Activated CD4-positive, alpha-beta T cell treated with anti-CD3 and anti-CD28 coated beads for 36 hours (primary cell): Measurements from ENCODE around the gene SGCA. TPM values are rescaled to one million over a fixed set of nuclear protein-coding genes. Genes with fewer than 3 reads are reported as not detected.

Experiments
- ATAC-seq: fragments of 200-7000 bp; cut with Tn5 transposase; one replicate; pipeline ENCODE4 v1.10.0; 2021; ENCODE audit warnings: mild to moderate bottlenecking, moderate library complexity
- CTCF ChIA-PET: fragments of 350-600 bp; sonication (Branson Sonifier 250); formaldehyde crosslinking; loops from one replicate; lab custom pipeline; 2021; ENCODE audit warnings: antibody characterized with exemption; lab: Charles Lee
- POLR2A ChIA-PET: fragments of 350-600 bp; sonication (Branson Sonifier 250); formaldehyde crosslinking; loops from one replicate; lab custom pipeline; 2021; ENCODE audit warnings: antibody characterized with exemption, inconsistent platforms; lab: Charles Lee
- DNase-seq: peaks from one replicate; pipeline ENCODE4 v3.0.0-alpha.2; 2020
- H3K27ac Mint-ChIP-seq: one replicate; pipeline ENCODE4 v1.8.0; 2021; ENCODE audit warnings: mixed read lengths
- H3K27me3 Mint-ChIP-seq: one replicate; pipeline ENCODE4 v1.8.0; 2021; ENCODE audit warnings: mixed read lengths
- H3K36me3 Mint-ChIP-seq: one replicate; pipeline ENCODE4 v1.8.0; 2021; ENCODE audit warnings: low read depth, mixed read lengths
- H3K4me1 Mint-ChIP-seq: one replicate; pipeline ENCODE4 v1.8.0; 2021; ENCODE audit warnings: mixed read lengths
- H3K4me3 Mint-ChIP-seq: one replicate; pipeline ENCODE4 v1.8.0; 2021; ENCODE audit warnings: mild to moderate bottlenecking, moderate library complexity, mixed read lengths
- H3K9me3 Mint-ChIP-seq: one replicate; pipeline ENCODE4 v1.8.0; 2021; ENCODE audit warnings: low read depth, mixed read lengths
- intact Hi-C, 2 experiments: fragments of 100-400 bp; cut with DNase I in 1 of 2; cut with micrococcal nuclease in 1 of 2; formaldehyde crosslinking; loops; one replicate each; pipeline versions ENCODE4 v1.14.2 to v1.15.1; 2022 to 2024; cut with DNase I, micrococcal nuclease
- total RNA-seq, 2 experiments: library from RNA; stranded (reverse); gene quantifications; one replicate each; pipeline ENCODE4 v1.2.3, GENCODE V29; 2021

SGCA gene
- under 1 TPM in 1 of 2 experiments, not detected in 1; 0.26 TPM for total RNA-seq

DNA sequence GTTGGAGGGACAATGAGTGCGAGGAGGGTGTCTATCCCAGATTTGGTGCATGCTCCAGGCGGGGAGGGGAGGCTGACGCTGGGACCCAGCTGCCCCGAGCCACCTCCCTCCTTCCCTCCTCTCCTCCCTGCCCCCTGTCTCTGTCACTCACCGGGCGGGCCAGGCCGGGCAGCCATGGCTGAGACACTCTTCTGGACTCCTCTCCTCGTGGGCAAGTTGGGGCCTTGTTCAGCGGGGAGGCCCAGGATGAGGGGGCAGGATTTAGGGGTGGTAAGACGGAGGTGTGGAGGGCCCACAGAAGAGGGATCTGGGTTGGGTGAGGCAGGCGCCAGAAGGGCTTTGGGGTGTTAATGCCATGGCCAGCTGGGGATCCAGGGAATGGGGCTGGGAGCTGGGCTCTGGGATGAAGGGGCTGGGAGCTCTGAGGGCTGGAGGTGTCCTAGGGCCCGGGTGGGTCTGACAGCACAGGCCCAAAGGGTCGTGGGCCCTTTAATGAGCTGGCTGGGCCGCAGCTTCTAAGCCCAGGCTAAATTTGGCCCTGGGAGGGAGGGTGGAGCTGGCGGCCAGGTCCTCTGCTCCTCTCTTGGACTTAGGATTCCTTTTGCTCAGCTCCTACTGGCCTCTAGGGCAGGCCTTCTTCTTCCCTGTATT, at the start of gene SGCA:
Gene SGCA (plus strand): TSS at position 139 of the 651 bp plus-strand sequence. CDS start 36 bp downstream, at position 175.
- peak within 1 kb of the TSS; percentile 2 for H3K27ac Mint-ChIP-seq
- POLR2A ChIA-PET = no interaction called here

GRCh38 chr17:50117202-50118051, 48.4 kb upstream of the SGCA start:
- ATAC-seq (peak; percentile 88), DNase-seq (peak; percentile 83)
- peak overlapping the region; percentile 17 for H3K4me3 Mint-ChIP-seq
- intact Hi-C loops = loop anchor here (1.0 to 5.0 kb wide), 3 partner anchors 45 to 179 kb away; no protein-coding TSS in a partner anchor
- no peaks in the 10 kb centered on the region for H3K36me3 Mint-ChIP-seq
- H3K27ac Mint-ChIP-seq = no peak overlapping the region
- H3K4me1 Mint-ChIP-seq = peaks cover 7% of the 10 kb centered on the region
- H3K27me3 Mint-ChIP-seq = peaks cover 31% of the 10 kb centered on the region
- H3K9me3 Mint-ChIP-seq = no peaks in the 10 kb centered on the region
- ChIA-PET POLR2A (interaction anchor here (1.1 kb wide), 1 partner anchor 23 kb away, joined by 4 read pairs; no protein-coding TSS in a partner anchor), CTCF (interaction anchor here (0.7 to 3.8 kb wide), 18 partner anchors 9 to 158 kb away, joined by 3 to 42 read pairs (median 4); partner anchors contain the start of genes COL1A1, PDK2 and SAMD14)

More for the DNA sequence above, at the start of gene SGCA:
- no peak within 1 kb of the TSS for H3K4me3 Mint-ChIP-seq
- CTCF ChIA-PET = interaction anchor here (0.6 to 1.1 kb wide), 3 partner anchors 34 to 953 kb away, joined by 3 to 6 read pairs (median 3); no protein-coding TSS in a partner anchor
- no peaks in the 10 kb centered on the region for H3K27me3 Mint-ChIP-seq
- intact Hi-C loops = no loop called here
- H3K9me3 Mint-ChIP-seq = no peaks in the 10 kb centered on the region
- H3K4me1 Mint-ChIP-seq = peaks cover 37% of the 10 kb centered on the region
- DNase-seq (no peak), ATAC-seq (no peak)
- H3K36me3 Mint-ChIP-seq = no peaks in the 10 kb centered on the region

GRCh38 chr17:50118076-50118827, 47.6 kb upstream of the SGCA start:
- CTCF ChIA-PET = interaction anchor here (0.7 to 2.2 kb wide), 12 partner anchors 9 to 179 kb away, joined by 3 to 9 read pairs (median 4); partner anchors contain the start of gene SAMD14
- Mint-ChIP-seq H3K4me3 (no peak overlapping the region), H3K27ac (no peak overlapping the region), H3K9me3 (no peaks in the 10 kb centered on the region), H3K4me1 (peaks cover 7% of the 10 kb centered on the region), H3K36me3 (no peaks in the 10 kb centered on the region), H3K27me3 (peaks cover 31% of the 10 kb centered on the region)
- POLR2A ChIA-PET = no interaction called here
- DNase-seq (no peak), ATAC-seq (no peak)
- intact Hi-C loops = loop anchor here in 1 of 2 experiments (5.0 kb wide), 1 partner anchor 44 kb away; no protein-coding TSS in a partner anchor

DNA sequence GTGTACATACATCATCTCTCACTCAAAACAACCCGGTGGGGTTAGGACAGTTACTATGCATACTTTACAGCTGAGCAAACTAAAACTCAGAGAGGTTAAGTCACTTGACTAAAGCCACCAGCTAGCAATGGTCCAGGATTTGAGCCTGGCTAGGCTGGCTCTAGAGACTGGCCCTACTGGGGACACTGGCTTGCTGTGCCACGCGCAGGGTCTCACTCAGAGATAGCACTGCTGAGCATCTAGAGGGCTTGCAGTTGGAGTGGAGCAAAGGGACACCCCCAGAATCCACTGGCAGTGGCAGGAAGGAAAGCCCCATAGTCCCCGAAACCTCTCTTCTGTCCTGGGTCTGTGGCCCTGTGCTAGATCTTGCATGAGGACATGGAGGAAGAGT, 47.0 kb upstream of the SGCA start:
- Mint-ChIP-seq H3K4me1 (peaks cover 7% of the 10 kb centered on the region), H3K27ac (no peak overlapping the region), H3K27me3 (peaks cover 31% of the 10 kb centered on the region), H3K4me3 (no peak overlapping the region), H3K9me3 (no peaks in the 10 kb centered on the region), H3K36me3 (no peaks in the 10 kb centered on the region)
- ChIA-PET POLR2A (no interaction called here), CTCF (interaction anchor here (0.6 to 2.2 kb wide), 11 partner anchors 10 to 258 kb away, joined by 3 to 8 read pairs (median 4); partner anchors contain the start of gene SAMD14)
- intact Hi-C loops = loop anchor here in 1 of 2 experiments (5.0 kb wide), 1 partner anchor 43 kb away; no protein-coding TSS in a partner anchor
- no peak for DNase-seq
- no peak for ATAC-seq

DNA sequence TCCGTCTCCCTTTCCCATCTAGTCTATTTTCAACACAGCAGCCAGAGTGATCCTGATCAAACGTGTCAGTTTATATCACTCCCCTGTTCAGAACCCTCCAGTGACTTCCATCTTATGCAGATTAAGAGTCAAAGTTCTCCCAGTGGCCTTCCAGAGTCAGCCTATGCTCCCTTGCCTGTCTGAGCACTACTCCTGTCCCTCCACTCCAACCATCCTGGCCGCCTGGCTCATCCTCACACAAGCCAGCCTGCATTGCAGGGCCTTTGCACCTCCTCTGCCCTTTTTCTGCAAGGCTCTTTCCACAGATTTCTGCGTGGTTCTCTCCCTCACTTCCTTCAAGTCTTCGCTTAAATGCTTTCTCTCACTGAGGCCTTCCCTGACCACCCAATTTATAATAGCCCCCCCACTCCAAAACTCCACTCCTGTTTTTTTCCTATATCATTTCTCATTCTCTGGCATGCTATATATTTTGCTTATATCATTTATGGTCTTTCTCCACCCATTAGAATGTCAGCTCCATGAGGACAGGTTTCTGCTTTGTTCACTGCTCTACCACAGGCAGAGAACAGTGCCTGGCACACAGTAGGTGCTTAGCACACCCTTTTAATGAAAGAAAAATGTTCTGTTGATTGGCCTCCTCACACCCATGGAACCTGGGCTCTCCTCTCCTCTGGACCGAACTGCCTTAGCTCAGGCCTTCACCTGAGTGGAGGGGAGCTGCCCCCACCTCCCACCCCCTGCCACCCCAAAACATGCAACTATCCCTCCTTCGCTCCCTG, 45.1 kb upstream of the SGCA start:
- ATAC-seq = no peak
- ChIA-PET CTCF (interaction anchor here (0.5 to 3.3 kb wide), 6 partner anchors 19 to 398 kb away, joined by 3 to 15 read pairs (median 6); no protein-coding TSS in a partner anchor), POLR2A (no interaction called here)
- peaks cover 26% of the 10 kb centered on the region for H3K27me3 Mint-ChIP-seq
- H3K36me3 Mint-ChIP-seq = no peaks in the 10 kb centered on the region
- DNase-seq = no peak
- peaks cover 7% of the 10 kb centered on the region for H3K4me1 Mint-ChIP-seq
- no peaks in the 10 kb centered on the region for H3K9me3 Mint-ChIP-seq
- H3K4me3 Mint-ChIP-seq = no peak overlapping the region
- intact Hi-C loops = no loop called here
- H3K27ac Mint-ChIP-seq = no peak overlapping the region

GRCh38 chr17:50122945-50123344, 42.9 kb upstream of the SGCA start:
- intact Hi-C loops = no loop called here
- ATAC-seq = no peak
- H3K36me3 Mint-ChIP-seq = no peaks in the 10 kb centered on the region
- H3K9me3 Mint-ChIP-seq = no peaks in the 10 kb centered on the region
- POLR2A ChIA-PET = interaction anchor here (0.6 kb wide), 1 partner anchor 184 kb away, joined by 3 read pairs; no protein-coding TSS in a partner anchor
- CTCF ChIA-PET = interaction anchor here (0.6 to 3.3 kb wide), 6 partner anchors 8 to 105 kb away, joined by 3 to 15 read pairs (median 4); no protein-coding TSS in a partner anchor
- H3K4me3 Mint-ChIP-seq = no peak overlapping the region
- H3K4me1 Mint-ChIP-seq = no peaks in the 10 kb centered on the region
- peaks cover 14% of the 10 kb centered on the region for H3K27me3 Mint-ChIP-seq
- H3K27ac Mint-ChIP-seq = no peak overlapping the region
- DNase-seq = no peak

GRCh38 chr17:50123649-50124349, 42.0 kb upstream of the SGCA start:
- intact Hi-C loops = no loop called here
- H3K27me3 Mint-ChIP-seq = peaks cover 14% of the 10 kb centered on the region

GRCh38 chr17:50125420-50125997, 40.3 kb upstream of the SGCA start:
- no peak for DNase-seq
- CTCF ChIA-PET = interaction anchor here (0.6 to 0.9 kb wide), 2 partner anchors 14 to 127 kb away, joined by 3 read pairs; no protein-coding TSS in a partner anchor
- Mint-ChIP-seq H3K4me1 (peaks cover 12% of the 10 kb centered on the region), H3K36me3 (no peaks in the 10 kb centered on the region), H3K4me3 (no peak overlapping the region), H3K9me3 (no peaks in the 10 kb centered on the region), H3K27me3 (peaks cover 9% of the 10 kb centered on the region), H3K27ac (no peak overlapping the region)
- POLR2A ChIA-PET = no interaction called here
- ATAC-seq = no peak
- intact Hi-C loops = no loop called here

More at GRCh38 chr17:50123649-50124349, 42.0 kb upstream of the SGCA start:
- no peak overlapping the region for H3K4me3 Mint-ChIP-seq
- ChIA-PET CTCF (interaction anchor here (0.6 to 3.3 kb wide), 4 partner anchors 9 to 106 kb away, joined by 3 to 13 read pairs (median 4); no protein-coding TSS in a partner anchor), POLR2A (no interaction called here)
- ATAC-seq = no peak
- H3K9me3 Mint-ChIP-seq = no peaks in the 10 kb centered on the region
- H3K36me3 Mint-ChIP-seq = no peaks in the 10 kb centered on the region
- no peak overlapping the region for H3K27ac Mint-ChIP-seq
- H3K4me1 Mint-ChIP-seq = peaks cover 4% of the 10 kb centered on the region
- no peak for DNase-seq

- H3K36me3 Mint-ChIP-seq = no peaks in the 10 kb centered on the region
- H3K4me3 Mint-ChIP-seq = no peak overlapping the region
- peaks cover 13% of the 10 kb centered on the region for H3K27me3 Mint-ChIP-seq
- DNase-seq (no peak), ATAC-seq (no peak)
- intact Hi-C loops = no loop called here
- ChIA-PET POLR2A (no interaction called here), CTCF (interaction anchor here (0.6 to 1.6 kb wide), 2 partner anchors 16 to 33 kb away, joined by 3 to 4 read pairs; no protein-coding TSS in a partner anchor)
- no peaks in the 10 kb centered on the region for H3K9me3 Mint-ChIP-seq
- peaks cover 28% of the 10 kb centered on the region for H3K4me1 Mint-ChIP-seq
- H3K27ac Mint-ChIP-seq = no peak overlapping the region
These were observed 38.0 kb upstream of the SGCA start for GRCh38 chr17:50127697-50128361.
